Gastrocnemius medialis (tissue), 4 donors: Measurements from ENCODE around the gene PATE1.

Source experiments
- POLR2A ChIP-seq, 2 donors: fragments of 450-650 bp; IDR thresholded peaks; one replicate each; pipeline ENCODE4 v1.6.1; 2017; ENCODE audit warnings: antibody characterized with exemption in 2 of 2, mild to moderate bottlenecking in 2 of 2, moderate library complexity in 2 of 2
- TF ChIP-seq, protein P1 (sequence below), 5 experiments: fragments of 450-650 bp in 3 of 5; fragments of 200-600 bp in 2 of 5; sonication (generic) in 2 of 5; IDR thresholded peaks in 4 of 5; conservative IDR thresholded peaks in 1 of 5; 1 replicate in 4 of 5; 2 replicates in 1 of 5; pipeline ENCODE4 v1.5.1; 2016 to 2019; ENCODE audit warnings: antibody characterized with exemption in 5 of 5, mild to moderate bottlenecking in 3 of 5, moderate library complexity in 3 of 5

- no peak for TF ChIP-seq POLR2A (IDR thresholded peaks at IDR 0.05)
- TF ChIP-seq, protein P1, sequence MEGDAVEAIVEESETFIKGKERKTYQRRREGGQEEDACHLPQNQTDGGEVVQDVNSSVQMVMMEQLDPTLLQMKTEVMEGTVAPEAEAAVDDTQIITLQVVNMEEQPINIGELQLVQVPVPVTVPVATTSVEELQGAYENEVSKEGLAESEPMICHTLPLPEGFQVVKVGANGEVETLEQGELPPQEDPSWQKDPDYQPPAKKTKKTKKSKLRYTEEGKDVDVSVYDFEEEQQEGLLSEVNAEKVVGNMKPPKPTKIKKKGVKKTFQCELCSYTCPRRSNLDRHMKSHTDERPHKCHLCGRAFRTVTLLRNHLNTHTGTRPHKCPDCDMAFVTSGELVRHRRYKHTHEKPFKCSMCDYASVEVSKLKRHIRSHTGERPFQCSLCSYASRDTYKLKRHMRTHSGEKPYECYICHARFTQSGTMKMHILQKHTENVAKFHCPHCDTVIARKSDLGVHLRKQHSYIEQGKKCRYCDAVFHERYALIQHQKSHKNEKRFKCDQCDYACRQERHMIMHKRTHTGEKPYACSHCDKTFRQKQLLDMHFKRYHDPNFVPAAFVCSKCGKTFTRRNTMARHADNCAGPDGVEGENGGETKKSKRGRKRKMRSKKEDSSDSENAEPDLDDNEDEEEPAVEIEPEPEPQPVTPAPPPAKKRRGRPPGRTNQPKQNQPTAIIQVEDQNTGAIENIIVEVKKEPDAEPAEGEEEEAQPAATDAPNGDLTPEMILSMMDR (IDR thresholded peaks at IDR 0.05 in 4 of 5, conservative IDR thresholded peaks at IDR 0.05 in 1 of 5), result no peak
Observed at GRCh38 chr11:125768336-125769046, 22.4 kb downstream of the PATE1 start.
